HG02642 (cell line): ENCODE results near the gene TBR1.

Source experiments
- ATAC-seq: cut with Tn5 transposase; IDR thresholded peaks from one replicate; pipeline ENCODE4 v1.9.1; 2021; ENCODE audit warnings: mild to moderate bottlenecking; ENCODE audit not compliant: unreplicated experiment, poor library complexity

The TBR1 gene

DNA sequence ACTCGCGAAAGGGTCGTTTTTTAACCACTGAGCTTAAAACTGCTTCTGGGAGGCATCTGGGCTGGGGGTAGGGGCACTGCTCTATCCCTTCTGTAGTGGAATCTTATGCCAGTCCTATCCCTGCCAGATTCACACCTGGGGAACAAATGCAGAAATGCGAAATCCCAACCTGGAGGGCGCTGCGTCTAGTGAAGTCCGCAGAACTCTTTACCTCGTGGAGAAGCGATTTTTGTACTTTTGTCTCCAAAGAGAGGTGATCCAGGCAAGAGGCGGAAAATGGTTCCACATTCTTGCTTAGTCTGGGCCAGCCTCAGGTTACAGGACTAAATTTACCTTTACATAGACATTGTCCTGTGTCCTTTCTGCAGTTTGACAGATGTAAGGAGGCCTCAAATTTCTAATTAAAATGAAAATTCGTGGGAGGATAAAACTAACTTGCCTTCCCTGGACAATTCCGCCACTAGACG lies 10.4 kb downstream of the TBR1 start:
- ATAC-seq = no peak

DNA sequence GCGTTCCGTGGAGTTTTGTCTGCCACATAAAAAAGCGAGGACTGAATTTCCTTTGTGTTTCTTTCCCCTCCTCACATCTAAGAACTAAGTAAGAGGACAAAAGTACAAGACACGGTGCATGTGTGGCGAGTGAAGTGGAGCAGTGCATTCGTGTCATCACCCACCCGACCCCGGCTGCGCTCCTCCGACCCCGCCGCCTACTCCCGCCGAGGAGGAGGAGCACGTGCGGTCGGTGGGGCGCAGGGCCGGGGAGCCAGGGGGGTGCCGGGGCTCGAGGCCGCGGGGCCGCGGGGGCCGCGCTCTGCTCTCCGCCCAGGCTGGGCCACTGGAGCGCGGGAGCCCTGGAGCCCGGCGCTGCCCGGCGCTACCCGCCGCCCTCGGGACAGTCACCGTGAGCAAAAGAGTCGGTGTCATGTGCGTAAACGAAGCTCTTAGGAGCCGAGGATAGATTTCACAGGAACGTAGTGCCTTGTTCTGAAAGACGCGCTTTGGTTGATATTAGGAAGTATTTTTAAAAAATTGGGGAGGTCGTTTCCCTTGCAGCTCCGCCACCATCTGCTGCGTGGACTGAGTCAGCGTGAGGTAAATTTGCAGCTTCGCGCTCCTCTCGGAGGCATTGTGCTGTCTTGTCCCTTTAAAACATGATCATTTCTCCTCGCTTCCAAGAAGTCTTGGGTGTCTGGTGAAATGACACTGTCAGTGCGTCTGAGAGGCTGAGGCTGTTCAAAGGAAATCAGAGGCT lies 11.0 kb downstream of the TBR1 start:
- ATAC-seq = no peak

DNA sequence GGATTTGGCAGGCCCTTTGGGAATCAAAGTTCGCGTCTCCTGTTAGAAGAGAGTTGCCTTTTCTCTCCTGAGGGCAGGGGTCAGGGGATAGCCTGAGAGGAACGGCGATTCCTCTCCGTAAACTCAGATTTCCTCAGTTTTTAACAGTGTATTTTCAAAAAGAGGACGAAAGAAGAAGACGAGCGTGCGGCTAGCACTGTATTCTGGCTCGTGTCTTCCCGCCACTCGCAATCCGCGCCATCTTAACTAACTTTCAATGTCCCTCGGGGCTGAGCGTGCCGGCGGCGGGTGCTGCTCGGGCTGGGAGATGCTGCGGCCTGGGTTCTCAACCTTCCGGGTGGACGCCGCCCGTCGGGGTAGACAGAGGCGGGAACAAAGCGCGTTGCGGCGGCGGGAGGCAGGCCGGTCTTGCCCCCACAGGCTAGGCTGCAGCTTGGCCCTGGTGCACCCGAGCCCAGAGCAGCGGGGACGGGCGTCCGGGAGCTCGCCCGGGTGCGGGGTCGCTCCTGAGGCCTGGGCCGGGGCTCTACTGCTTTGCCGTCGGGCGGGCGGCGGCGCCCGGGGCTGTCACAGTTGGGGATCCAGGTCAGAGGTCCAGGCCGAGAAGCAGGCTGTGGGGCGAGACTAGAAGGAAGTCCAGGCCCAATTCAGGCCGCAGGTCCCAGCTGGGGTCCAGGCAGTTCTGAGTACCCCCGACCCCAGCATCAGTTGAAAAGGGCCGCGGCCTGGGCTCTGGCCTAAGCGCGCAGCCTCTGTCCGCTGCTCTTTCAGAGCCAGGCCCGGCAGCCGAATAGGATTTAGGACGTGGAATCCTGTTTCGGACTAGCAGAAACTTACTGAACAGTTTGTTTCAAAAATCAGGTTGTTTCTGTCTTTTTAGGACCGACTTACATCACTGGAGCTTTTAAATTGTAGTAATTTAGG lies 11.8 kb downstream of the TBR1 start:
- no peak for ATAC-seq

DNA sequence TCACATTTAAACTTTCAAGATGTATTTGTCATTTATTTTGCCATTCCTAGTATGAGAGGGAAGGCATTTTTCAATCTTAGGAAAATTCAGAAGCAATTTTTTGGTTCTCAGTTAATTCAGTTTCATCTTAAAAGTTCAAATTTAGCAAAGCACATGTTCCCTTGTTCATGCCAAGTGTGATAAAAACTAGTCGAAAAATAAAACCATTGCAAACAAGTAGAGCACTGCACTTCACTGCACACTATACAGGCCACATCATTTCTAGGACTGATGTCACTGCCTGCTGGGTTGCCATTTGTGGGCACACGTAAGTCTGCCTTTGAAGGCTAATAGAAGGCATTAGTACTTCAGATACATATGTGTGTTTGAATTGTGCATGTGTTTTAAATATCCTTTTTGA lies 14.3 kb downstream of the TBR1 start:
- no peak for ATAC-seq

DNA sequence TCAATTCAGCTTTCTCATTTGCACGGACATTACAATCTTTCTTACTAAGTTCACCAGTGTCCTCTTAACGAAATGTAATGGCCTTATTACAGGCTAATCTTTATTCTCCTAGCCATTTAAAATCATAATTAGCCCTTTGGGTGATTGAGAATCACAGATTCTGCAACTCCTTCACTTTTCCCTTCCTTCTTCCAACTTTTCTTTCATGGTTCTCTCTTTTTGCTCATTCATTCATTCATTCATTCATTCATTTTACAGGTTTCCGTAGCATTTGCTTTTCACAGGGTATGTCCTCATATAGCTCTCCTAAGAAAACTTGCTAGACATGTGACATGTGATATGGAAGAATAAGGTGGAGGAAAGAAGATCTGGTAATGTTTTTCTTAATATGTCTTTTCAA lies 16.0 kb downstream of the TBR1 start:
- no peak for ATAC-seq

DNA sequence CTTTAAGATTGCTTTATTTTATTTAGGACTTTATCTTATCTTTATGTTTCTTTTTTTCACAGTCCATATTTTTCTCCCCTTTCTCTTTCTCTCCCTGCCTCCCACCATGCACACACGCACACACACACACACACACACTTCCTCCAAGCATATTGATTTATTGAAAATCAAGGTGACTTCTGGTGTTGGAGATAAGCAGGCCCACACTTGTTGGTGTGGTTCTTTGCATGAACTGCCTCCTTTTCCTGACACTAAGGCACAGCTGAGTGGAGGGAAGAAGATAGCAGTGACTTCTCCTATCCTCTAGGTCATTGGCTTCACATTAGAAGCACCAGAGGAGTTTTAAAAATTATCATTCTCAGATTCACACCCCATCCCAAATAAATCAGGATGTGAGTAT lies 18.0 kb downstream of the TBR1 start:
- no peak for ATAC-seq

DNA sequence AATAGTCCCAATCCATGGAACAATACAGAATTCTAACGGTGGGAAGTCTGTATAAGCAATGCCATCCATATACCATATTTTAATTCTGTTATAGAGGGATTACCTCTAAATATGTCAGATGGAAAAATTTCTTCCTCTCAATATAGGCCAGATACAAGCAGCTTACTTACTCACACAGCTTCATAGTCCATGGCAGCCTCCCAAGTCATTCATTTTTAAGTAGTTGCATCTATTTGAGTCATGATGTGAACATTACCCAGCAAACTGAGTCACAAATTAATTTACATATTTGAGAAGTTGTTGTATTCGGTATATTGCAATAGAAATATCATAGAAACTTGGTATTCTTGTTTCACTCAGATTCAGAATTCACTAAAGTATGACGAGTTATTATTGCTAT lies 20.3 kb downstream of the TBR1 start:
- ATAC-seq = no peak

DNA sequence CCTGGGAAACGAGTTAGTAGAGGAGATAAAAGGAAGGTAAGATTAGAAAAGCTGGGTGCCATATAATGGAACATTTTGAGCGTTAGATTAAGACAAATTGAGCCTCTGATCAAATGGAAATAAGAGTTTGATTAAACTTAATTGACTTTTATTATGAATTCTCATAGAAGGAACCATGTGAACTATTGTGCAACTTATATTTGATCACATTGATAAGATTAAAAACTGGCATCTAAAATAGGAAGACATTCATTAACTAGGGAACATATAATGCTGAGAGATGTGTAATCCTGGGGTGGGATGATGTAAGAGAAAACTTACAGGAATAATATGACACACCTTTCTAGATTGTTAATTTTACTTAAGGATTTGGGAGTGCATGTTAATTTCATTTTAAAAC lies 22.5 kb downstream of the TBR1 start:
- ATAC-seq = no peak

DNA sequence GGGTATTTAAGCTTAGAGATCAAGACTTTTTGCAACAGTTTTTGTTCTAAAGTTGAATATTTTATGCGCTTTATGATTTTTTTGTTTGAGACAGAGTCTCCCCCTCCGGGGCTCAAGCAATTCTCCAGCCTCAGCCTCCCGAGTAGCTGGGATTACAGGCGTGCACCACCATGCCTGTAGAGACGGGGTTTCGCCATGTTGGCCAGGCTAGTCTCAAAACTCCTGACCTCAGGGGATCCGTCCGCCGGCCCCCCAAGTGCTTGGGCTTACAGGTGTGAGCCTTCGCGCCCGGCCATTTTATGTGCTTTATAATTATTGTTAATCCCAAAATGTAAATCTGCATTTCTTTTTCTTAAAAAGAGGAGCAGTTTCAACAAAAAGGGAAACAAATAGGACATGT lies 29.0 kb downstream of the TBR1 start:
- no peak for ATAC-seq

DNA sequence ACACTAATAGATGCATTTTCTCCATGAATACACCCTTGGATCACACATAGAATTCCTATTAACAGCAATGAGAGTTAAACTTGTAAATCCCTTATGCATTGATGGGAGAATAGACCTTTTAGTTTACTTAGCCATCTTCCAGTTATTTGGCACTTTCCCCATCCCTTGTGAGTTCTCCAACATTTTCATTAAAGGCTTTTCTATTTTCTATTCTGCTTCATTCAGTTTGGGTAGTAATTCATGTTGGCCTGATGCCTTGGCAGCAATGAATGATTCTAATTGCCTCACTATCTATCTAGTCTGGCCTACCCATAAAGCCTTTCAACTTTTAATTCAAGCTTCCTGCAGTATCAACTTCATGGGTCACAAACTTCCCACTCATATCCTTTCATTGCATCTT lies 32.3 kb downstream of the TBR1 start:
- no peak for ATAC-seq

DNA sequence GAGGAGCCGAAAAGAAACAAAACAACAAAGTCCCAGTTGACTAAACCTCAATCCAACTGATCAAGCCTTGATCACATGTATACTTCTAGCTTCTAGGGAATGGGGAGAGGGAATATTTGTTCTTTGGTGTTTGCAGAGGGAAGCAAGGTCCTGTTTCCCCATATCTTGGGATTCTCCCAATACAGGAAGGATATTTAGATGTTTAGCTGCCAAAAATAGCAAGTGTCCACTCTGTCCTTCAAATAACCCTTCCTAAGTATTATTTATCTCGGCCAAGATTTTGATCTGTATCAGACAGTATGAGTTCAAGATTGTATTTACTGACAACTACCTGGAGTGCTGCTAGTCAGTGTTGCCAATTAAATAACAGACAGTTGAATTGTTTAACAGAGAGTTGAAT lies 55.5 kb downstream of the TBR1 start:
- ATAC-seq = no peak

DNA sequence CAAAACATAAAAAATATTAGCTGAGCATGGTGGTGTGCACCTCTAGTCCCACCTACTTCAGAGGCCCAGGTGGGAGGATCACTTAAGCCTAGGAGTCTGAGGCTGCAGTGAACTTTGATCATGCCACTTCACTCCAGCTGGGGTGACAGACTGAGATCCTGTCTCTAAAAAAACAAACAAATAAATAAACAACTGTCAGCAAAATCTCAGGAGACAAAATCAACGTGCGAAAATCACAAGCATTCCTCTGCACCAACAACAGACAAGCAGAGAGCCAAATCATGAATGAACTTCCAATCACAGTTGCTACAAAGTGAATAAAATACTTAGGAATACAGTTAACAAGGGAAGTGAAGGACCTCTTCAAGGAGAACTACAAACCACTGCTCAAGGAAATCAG lies 58.8 kb downstream of the TBR1 start:
- ATAC-seq = no peak
